K562 (cell line): Measurements from ENCODE around the gene PDE4D. TPM values are rescaled to one million over a fixed set of nuclear protein-coding genes. Genes with fewer than 3 reads are reported as not detected.
"Not testable (repeated sequence)": the region's sequence is repeated elsewhere in the genome, so short reads cannot be mapped to it uniquely, and the experiment has no call there.

Experiments
- ATAC-seq: fragments of 200-7000 bp; cut with Tn5 transposase; 3 replicates; pipeline ENCODE4 v1.9.1; 2020; ENCODE audit warnings: moderate library complexity
- BruUV-seq: library from RNA; stranded (reverse); fragments of 400-500 nt; replicated peaks from 2 replicates; lab custom pipeline; 2021; lab: Mats Ljungman, UMichigan
- CTCF ChIA-PET: fragments of 300-600 bp; formaldehyde crosslinking; extraction: SDS; loops from one replicate; lab custom pipeline; 2021; ENCODE audit warnings: low intra/inter-chr PET ratio; lab: Yijun Ruan, JAX
- POLR2A ChIA-PET: fragments of 300-600, 350-650 bp; sonication (Branson Sonifier 250); formaldehyde crosslinking; extraction: SDS; loops from one replicate; lab custom pipeline; 2021; ENCODE audit warnings: antibody characterized with exemption, inconsistent platforms; lab: Yijun Ruan, JAX
- DNase-seq, 4 experiments: peaks; one replicate each; pipeline versions ENCODE4 v3.0.0 to v3.0.0-alpha.2; 2011 to 2018; ENCODE audit warnings: low spot score in 3 of 4, mixed read lengths in 3 of 4; ENCODE audit errors: extremely low read depth in 1 of 4
- FAIRE-seq: peaks from 2 replicates; lab custom pipeline; 2011; peaks lifted over from hg19 to GRCh38; lab: Jason Lieb, UNC
- H2AFZ ChIP-seq: 2 replicates; pipeline ENCODE4 v1.6.0; 2011; ENCODE audit warnings: low read depth, low read length, control low read depth, inconsistent platforms
- H3K27ac ChIP-seq: fragments of 200-600 bp; 3 replicates; pipeline ENCODE4 v1.8.0; 2011; ENCODE audit warnings: low read depth, mild to moderate bottlenecking, control low read depth, inconsistent platforms, low read length, moderate library complexity, mixed read lengths; ENCODE audit errors: extremely low read depth
- H3K27me3 ChIP-seq, 2 experiments: fragments of 300-600 bp in 1 of 2; 2 replicates in 1 of 2; 3 replicates in 1 of 2; pipeline versions ENCODE4 v1.6.0 to v1.8.0; 2011; ENCODE audit warnings: inconsistent platforms in 2 of 2, low read length in 2 of 2, mild to moderate bottlenecking in 1 of 2, mixed read lengths in 1 of 2, moderate library complexity in 1 of 2; ENCODE audit not compliant: control insufficient read depth in 2 of 2, insufficient read depth in 2 of 2
- H3K36me3 ChIP-seq: fragments of 300-600 bp; 3 replicates; pipeline ENCODE4 v1.8.0; 2011; ENCODE audit warnings: mild to moderate bottlenecking, low read length, inconsistent platforms; ENCODE audit not compliant: control insufficient read depth, insufficient read depth
- H3K4me1 ChIP-seq, 2 experiments: fragments of 200-600 bp in 1 of 2; replicated peaks in 1 of 2; 2 replicates in 1 of 2; 3 replicates in 1 of 2; pipeline versions ENCODE4 v1.5.1 to v1.8.0; 2011; ENCODE audit warnings: inconsistent platforms in 2 of 2, low read length in 2 of 2, mild to moderate bottlenecking in 1 of 2, mixed read lengths in 1 of 2, moderate library complexity in 1 of 2; ENCODE audit not compliant: control insufficient read depth in 2 of 2, insufficient read depth in 2 of 2
- H3K4me2 ChIP-seq: 2 replicates; pipeline ENCODE4 v1.6.1; 2011; ENCODE audit warnings: low read length, control low read depth, inconsistent platforms, mixed read lengths; ENCODE audit not compliant: insufficient read depth
- H3K4me3 ChIP-seq: fragments of 200-600 bp; sonication (generic), shearing (Covaris generic); 2 replicates; pipeline ENCODE4 v1.5.1; 2016; ENCODE audit warnings: control low read depth, inconsistent platforms
- H3K79me2 ChIP-seq: fragments of 200-600 bp; 3 replicates; pipeline ENCODE4 v1.8.0; 2011; ENCODE audit warnings: low read length, inconsistent platforms; ENCODE audit not compliant: control insufficient read depth, insufficient read depth
- H3K9ac ChIP-seq, 2 experiments: 2 replicates each; pipeline versions ENCODE4 v1.6.0 to v1.6.1; 2011; ENCODE audit warnings: low read depth in 2 of 2, low read length in 2 of 2, control low read depth in 1 of 2, inconsistent platforms in 1 of 2, mild to moderate bottlenecking in 1 of 2, mixed read lengths in 1 of 2; ENCODE audit not compliant: insufficient read depth in 1 of 2
- H3K9me1 ChIP-seq: one replicate; pipeline ENCODE4 v1.6.0; 2011; ENCODE audit warnings: inconsistent platforms, mild to moderate bottlenecking, low read length, moderate library complexity; ENCODE audit not compliant: control insufficient read depth, insufficient read depth
- H3K9me3 ChIP-seq: replicated peaks from 2 replicates; pipeline ENCODE4 v1.5.1; 2011; ENCODE audit warnings: low read depth, low read length, inconsistent platforms; ENCODE audit not compliant: control insufficient read depth, insufficient read depth
- H4K20me1 ChIP-seq: replicated peaks from 2 replicates; pipeline ENCODE4 v1.6.1; 2011; ENCODE audit warnings: low read length, inconsistent platforms, mixed read lengths; ENCODE audit not compliant: control insufficient read depth, insufficient read depth
- ARHGAP35 ChIP-seq: fragments of 450-650 bp; IDR thresholded peaks from 2 replicates; pipeline ENCODE4 v1.6.1; 2018; ENCODE audit not compliant: partially characterized antibody
- CBX3 ChIP-seq, 2 experiments: IDR thresholded peaks; 1 replicate in 1 of 2; 2 replicates in 1 of 2; pipeline ENCODE4 v1.6.1; 2012; ENCODE audit warnings: inconsistent platforms in 2 of 2, low read length in 2 of 2, borderline replicate concordance in 1 of 2, control low read depth in 1 of 2
- NFYB ChIP-seq: IDR thresholded peaks from 2 replicates; pipeline ENCODE4 v1.6.1; 2011; ENCODE audit warnings: mild to moderate bottlenecking, moderate library complexity; ENCODE audit not compliant: insufficient read length; ENCODE audit errors: extremely low read depth
- TOE1 ChIP-seq, 2 experiments: fragments of 450-650 bp in 1 of 2; sonication (generic) in 1 of 2; formaldehyde crosslinking in 1 of 2; IDR thresholded peaks; 2 replicates each; pipeline versions ENCODE4 v1.7.1 to v1.8.0; 2016 to 2022; ENCODE audit warnings: borderline replicate concordance in 2 of 2, mild to moderate bottlenecking in 2 of 2, antibody characterized with exemption in 1 of 2, inconsistent platforms in 1 of 2, low read depth in 1 of 2, missing genetic modification reagents in 1 of 2, moderate library complexity in 1 of 2
- YBX1 ChIP-seq: fragments of 450-650 bp; IDR thresholded peaks from 2 replicates; pipeline ENCODE4 v1.7.1; 2016; ENCODE audit warnings: mild to moderate bottlenecking
- WGBS: fragments of 100-300 bp; shearing (Covaris generic); methylation state at CpG from one replicate; pipeline ENCODE4 v1.1.6; 2016; ENCODE audit warnings: low coverage, mixed read lengths; ENCODE audit not compliant: insufficient coverage; ENCODE audit errors: missing lambda C conversion rate; 5-methylcytosine and 5-hydroxymethylcytosine counted together
- in situ Hi-C: fragments of 300-500 bp; cut with MboI; formaldehyde crosslinking; loops from 4 replicates; pipeline ENCODE4 v1.15.0; 2018; ENCODE audit warnings: inconsistent platforms, mixed read lengths
- intact Hi-C: fragments of 100-400 bp; cut with micrococcal nuclease; formaldehyde crosslinking; loops from 2 replicates; pipeline ENCODE4 v1.14.2; 2022
- polyA plus RNA-seq, 8 experiments: library from polyadenylated mRNA; depleted of rRNA in 4 of 8; stranded (reverse) in 5 of 8; unstranded in 3 of 8; fragments of >200 nt; fragmentation: Nextera tagmentation in 2 of 8; fragmentation: Illumina TruSeq in 1 of 8; extraction: Ambion mirVana in 2 of 8; extraction: Trizol in 1 of 8; gene quantifications; 2 replicates each; pipeline versions ENCODE4 v1.2.1 to v1.2.3, GENCODE V29; 2011 to 2014; ENCODE audit warnings: inconsistent platforms in 1 of 8, missing spikeins in 1 of 8
- total RNA-seq, 7 experiments: library from RNA; depleted of rRNA in 6 of 7; stranded (reverse); fragments of >200 nt in 6 of 7; fragmentation: Illumina TruSeq in 2 of 7; extraction: Trizol in 2 of 7; gene quantifications; 2 replicates each; pipeline versions ENCODE4 v1.2.1 to v1.2.3, GENCODE V29; 2011 to 2021; ENCODE audit warnings: low replicate concordance in 1 of 7
- TF ChIP-seq, protein P1 (sequence below): sonication (generic); formaldehyde crosslinking; IDR thresholded peaks from 2 replicates; pipeline ENCODE4 v1.8.0; 2022; ENCODE audit warnings: missing genetic modification reagents, mild to moderate bottlenecking, borderline replicate concordance

Gene PDE4D
- total and polyA plus RNA-seq, 9 of the 15 experiments (the other 6 are each of a cell fraction or from before 2014, with no cell fraction given) = 0.04 to 0.46 (median 0.13) TPM

DNA sequence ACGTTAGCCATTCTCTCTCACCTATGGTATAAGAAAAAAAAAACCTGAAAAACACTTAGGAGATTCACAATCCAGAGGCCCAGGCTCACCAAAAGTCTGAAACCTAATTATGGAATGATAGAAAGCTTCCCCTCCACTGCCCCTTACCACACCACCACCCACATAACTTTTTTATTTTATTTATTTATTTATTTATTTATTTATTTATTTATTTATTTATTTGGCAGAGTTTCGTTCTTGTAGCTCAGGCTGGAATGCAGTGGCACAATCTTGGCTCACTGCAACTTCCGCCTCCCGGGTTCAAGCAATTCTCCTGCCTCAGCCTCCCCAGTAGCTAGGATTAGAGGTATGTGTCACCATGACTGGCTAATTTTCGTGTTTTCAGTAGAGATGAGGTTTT, 299.4 kb downstream of the PDE4D start:
- H3K4me2 ChIP-seq, in situ Hi-C loops, H3K27ac ChIP-seq, H3K4me3 ChIP-seq, CTCF ChIA-PET, H4K20me1 ChIP-seq, H3K36me3 ChIP-seq, H3K9me3 ChIP-seq, FAIRE-seq, DNase-seq, BruUV-seq, ATAC-seq, H3K9ac ChIP-seq, H3K79me2 ChIP-seq, H3K4me1 ChIP-seq, intact Hi-C loops, POLR2A ChIA-PET, H3K9me1 ChIP-seq, H2AFZ ChIP-seq, H3K27me3 ChIP-seq: not testable (repeated sequence)
- 3% methylated on average over 5 of the region's 5 CpGs for WGBS

GRCh38 chr5:59593439-59594007, 300.0 kb downstream of the PDE4D start:
- no peak for ATAC-seq
- TF ChIP-seq ARHGAP35 (no peak), TOE1 (IDR thresholded peaks at IDR 0.05; ENCODE audit: borderline replicate concordance) (no peak), TOE1 (CRISPR knock-in tag; IDR thresholded peaks at IDR 0.05; ENCODE audit: borderline replicate concordance, low read depth) (no peak), YBX1 (no peak), NFYB (no peak), CBX3 (IDR thresholded peaks at IDR 0.05; ENCODE audit: borderline replicate concordance in 1 of 2, low read length in 2 of 2) (no peak)
- TF ChIP-seq, protein P1, sequence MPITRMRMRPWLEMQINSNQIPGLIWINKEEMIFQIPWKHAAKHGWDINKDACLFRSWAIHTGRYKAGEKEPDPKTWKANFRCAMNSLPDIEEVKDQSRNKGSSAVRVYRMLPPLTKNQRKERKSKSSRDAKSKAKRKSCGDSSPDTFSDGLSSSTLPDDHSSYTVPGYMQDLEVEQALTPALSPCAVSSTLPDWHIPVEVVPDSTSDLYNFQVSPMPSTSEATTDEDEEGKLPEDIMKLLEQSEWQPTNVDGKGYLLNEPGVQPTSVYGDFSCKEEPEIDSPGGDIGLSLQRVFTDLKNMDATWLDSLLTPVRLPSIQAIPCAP (CRISPR knock-in tag) = no peak
- TF ChIP-seq, all 486 proteins: peak for 0
- Histone ChIP-seq H3K4me1 (no peaks in the 10 kb centered on the region), H3K36me3 (no peaks in the 10 kb centered on the region), H2AFZ (no peak overlapping the region), H3K9me3 (no peaks in the 10 kb centered on the region), H3K4me3 (no peak overlapping the region), H4K20me1 (no peaks in the 10 kb centered on the region), H3K9ac (no peak overlapping the region), H3K9me1 (no peaks in the 10 kb centered on the region), H3K4me2 (no peak overlapping the region), H3K27me3 (no peaks in the 10 kb centered on the region), H3K27ac (no peak overlapping the region), H3K79me2 (no peaks in the 10 kb centered on the region)
- 6% methylated on average over 2 of the region's 2 CpGs for WGBS
- FAIRE-seq = no peak
- no TSS peak for BruUV-seq
- DNase-seq = no peak
- CTCF ChIA-PET = no interaction called here
- POLR2A ChIA-PET = no interaction called here
- in situ Hi-C loops = no loop called here
- intact Hi-C loops = no loop called here
